Fibroblast of mammary gland (primary cell): Measurements from ENCODE around the gene RS1.
A peak's percentile ranks its signal among the peaks of the same experiment; 100 is the strongest.

Experiments
- DNase-seq: peaks from one replicate; pipeline ENCODE4 v3.0.0-alpha.2; 2010; ENCODE audit warnings: low read depth
- H3K4me3 ChIP-seq: 2 replicates; pipeline ENCODE4 v1.5.1; 2011; ENCODE audit warnings: low read depth, mild to moderate bottlenecking, low read length, moderate library complexity; ENCODE audit not compliant: control insufficient read depth
- CTCF ChIP-seq: conservative IDR thresholded peaks from 2 replicates; pipeline ENCODE4 v1.5.1; 2011; ENCODE audit warnings: low read depth, low read length, inconsistent platforms; ENCODE audit not compliant: control insufficient read depth, insufficient read depth

RS1 gene

GRCh38 chrX:18674417-18674787 is 2.5 kb upstream of the RS1 start:
- DNase-seq = no peak
- no peak for TF ChIP-seq CTCF
- peak overlapping the region; percentile 52 for H3K4me3 ChIP-seq

GRCh38 chrX:18668071-18668835 is 3.7 kb downstream of the RS1 start:
- no peak for TF ChIP-seq CTCF
- H3K4me3 ChIP-seq = no peak overlapping the region
- DNase-seq = no peak

- no peak overlapping the region for H3K4me3 ChIP-seq
- TF ChIP-seq CTCF = no peak
- DNase-seq = no peak
Measured at GRCh38 chrX:18666614-18667013, 5.3 kb downstream of the RS1 start.

GRCh38 chrX:18664947-18665346 is 7.0 kb downstream of the RS1 start:
- H3K4me3 ChIP-seq = no peak overlapping the region
- no peak for DNase-seq
- TF ChIP-seq CTCF = no peak

GRCh38 chrX:18661273-18661672 is 10.6 kb downstream of the RS1 start:
- DNase-seq = no peak
- no peak overlapping the region for H3K4me3 ChIP-seq
- TF ChIP-seq CTCF = no peak

GRCh38 chrX:18654875-18655836 is 16.8 kb downstream of the RS1 start:
- no peak for TF ChIP-seq CTCF
- no peak overlapping the region for H3K4me3 ChIP-seq
- no peak for DNase-seq
